Progenitor cell of endocrine pancreas (in vitro differentiated cells): ENCODE results near the gene SYNE3. TPM values are rescaled to one million over a fixed set of nuclear protein-coding genes. Genes with fewer than 3 reads are reported as not detected.

Experiments used
- DNase-seq: peaks from one replicate; pipeline ENCODE4 v3.0.0; 2021; ENCODE audit warnings: low spot score; ENCODE audit not compliant: unreplicated experiment
- H3K27ac Mint-ChIP-seq: 2 replicates; pipeline ENCODE4 v1.8.0; 2021; ENCODE audit warnings: mild to moderate bottlenecking, moderate library complexity, mixed read lengths
- H3K27me3 Mint-ChIP-seq: 2 replicates; pipeline ENCODE4 v1.8.0; 2021; ENCODE audit warnings: mixed read lengths
- H3K36me3 Mint-ChIP-seq: 2 replicates; pipeline ENCODE4 v1.8.0; 2022; ENCODE audit warnings: mixed read lengths; ENCODE audit not compliant: insufficient read depth
- H3K4me1 Mint-ChIP-seq: 2 replicates; pipeline ENCODE4 v1.8.0; 2021; ENCODE audit warnings: low read depth, mixed read lengths
- H3K4me3 Mint-ChIP-seq: 2 replicates; pipeline ENCODE4 v1.8.0; 2021; ENCODE audit warnings: low read depth, mild to moderate bottlenecking, moderate library complexity, mixed read lengths
- H3K9me3 Mint-ChIP-seq: 2 replicates; pipeline ENCODE4 v1.8.0; 2021; ENCODE audit warnings: low read depth, mixed read lengths
- total RNA-seq: library from RNA; stranded (reverse); gene quantifications from 2 replicates; pipeline ENCODE4 v1.2.1, GENCODE V29; 2021
- TF ChIP-seq, protein P1 (sequence below): fragments of 200-600 bp; sonication (generic); IDR thresholded peaks from one replicate; pipeline ENCODE4 v1.5.0; 2021; ENCODE audit warnings: antibody characterized with exemption, mild to moderate bottlenecking; ENCODE audit not compliant: unreplicated experiment

The SYNE3 gene
- total RNA-seq, 1 donor from 2014 or later, result 0.31 TPM

DNA sequence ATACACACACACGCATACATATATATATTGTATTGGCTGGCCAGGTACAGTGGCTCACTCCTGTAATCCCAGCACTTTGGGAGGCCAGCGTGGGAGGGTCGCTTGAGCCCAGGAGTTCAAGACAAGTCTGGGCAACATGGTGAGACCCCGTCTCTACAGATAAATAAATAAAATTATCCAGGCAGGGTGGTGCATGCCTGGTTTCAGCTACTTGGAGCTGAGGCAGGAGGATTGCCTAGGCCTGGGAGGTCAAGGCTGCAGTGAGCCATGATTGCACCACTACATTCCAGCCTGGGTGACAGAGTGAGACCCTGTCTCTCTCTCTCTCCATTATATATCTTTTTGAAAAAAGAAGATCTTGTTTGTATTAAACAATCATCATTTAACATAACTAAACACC lies 4.6 kb upstream of the SYNE3 start:
- Mint-ChIP-seq H3K36me3 (no peaks in the 10 kb centered on the region), H3K4me1 (peaks cover 22% of the 10 kb centered on the region), H3K9me3 (no peaks in the 10 kb centered on the region), H3K27ac (no peak overlapping the region), H3K4me3 (no peak overlapping the region), H3K27me3 (peaks cover 33% of the 10 kb centered on the region)
- no peak for DNase-seq
- TF ChIP-seq, protein P1, sequence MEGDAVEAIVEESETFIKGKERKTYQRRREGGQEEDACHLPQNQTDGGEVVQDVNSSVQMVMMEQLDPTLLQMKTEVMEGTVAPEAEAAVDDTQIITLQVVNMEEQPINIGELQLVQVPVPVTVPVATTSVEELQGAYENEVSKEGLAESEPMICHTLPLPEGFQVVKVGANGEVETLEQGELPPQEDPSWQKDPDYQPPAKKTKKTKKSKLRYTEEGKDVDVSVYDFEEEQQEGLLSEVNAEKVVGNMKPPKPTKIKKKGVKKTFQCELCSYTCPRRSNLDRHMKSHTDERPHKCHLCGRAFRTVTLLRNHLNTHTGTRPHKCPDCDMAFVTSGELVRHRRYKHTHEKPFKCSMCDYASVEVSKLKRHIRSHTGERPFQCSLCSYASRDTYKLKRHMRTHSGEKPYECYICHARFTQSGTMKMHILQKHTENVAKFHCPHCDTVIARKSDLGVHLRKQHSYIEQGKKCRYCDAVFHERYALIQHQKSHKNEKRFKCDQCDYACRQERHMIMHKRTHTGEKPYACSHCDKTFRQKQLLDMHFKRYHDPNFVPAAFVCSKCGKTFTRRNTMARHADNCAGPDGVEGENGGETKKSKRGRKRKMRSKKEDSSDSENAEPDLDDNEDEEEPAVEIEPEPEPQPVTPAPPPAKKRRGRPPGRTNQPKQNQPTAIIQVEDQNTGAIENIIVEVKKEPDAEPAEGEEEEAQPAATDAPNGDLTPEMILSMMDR, result no peak

DNA sequence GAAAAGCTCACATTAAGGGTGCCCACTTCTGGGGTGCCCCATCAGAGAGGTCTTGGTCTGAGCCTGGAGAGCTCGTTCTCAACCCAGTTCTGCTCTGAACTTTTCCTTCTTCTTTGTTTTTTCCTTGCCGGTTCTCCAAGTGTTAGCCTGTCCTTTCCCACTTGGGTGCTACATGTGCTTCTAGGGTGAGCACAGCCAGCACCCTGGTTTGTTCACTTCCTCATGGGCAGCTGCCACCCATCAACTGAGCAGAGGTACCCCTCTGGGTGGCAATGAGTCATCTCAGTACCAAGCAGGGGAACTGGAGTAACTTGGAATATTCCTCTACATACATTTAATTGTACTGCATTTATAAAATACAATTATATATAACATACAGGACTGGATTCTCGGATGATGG lies 3.9 kb upstream of the SYNE3 start:
- peaks cover 20% of the 10 kb centered on the region for H3K4me1 Mint-ChIP-seq
- TF ChIP-seq, protein P1, result no peak
- no peaks in the 10 kb centered on the region for H3K9me3 Mint-ChIP-seq
- no peak overlapping the region for H3K4me3 Mint-ChIP-seq
- peaks cover 37% of the 10 kb centered on the region for H3K27me3 Mint-ChIP-seq
- no peak for DNase-seq
- H3K36me3 Mint-ChIP-seq, result no peaks in the 10 kb centered on the region
- no peak overlapping the region for H3K27ac Mint-ChIP-seq

DNA sequence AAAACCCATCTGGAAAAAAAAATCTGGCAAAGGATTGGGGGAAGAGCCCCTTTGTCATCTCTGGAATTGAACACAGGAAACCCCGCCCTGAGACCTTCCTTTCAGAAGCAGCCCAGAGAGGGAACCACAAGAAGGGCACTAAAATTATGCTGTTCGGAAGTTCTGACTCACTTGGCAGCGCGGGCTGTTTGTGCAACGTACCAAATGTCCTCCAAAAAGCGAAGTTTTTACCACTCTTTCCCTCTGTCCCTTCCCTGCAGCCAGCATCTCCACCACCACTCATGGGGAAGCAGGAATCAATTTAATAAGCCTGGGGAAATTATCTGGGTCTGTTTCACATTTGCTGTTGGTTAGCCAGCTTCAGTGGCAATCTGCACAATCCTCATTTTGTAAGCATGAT lies 3.2 kb upstream of the SYNE3 start:
- H3K27me3 Mint-ChIP-seq, result peaks cover 43% of the 10 kb centered on the region
- peaks cover 18% of the 10 kb centered on the region for H3K4me1 Mint-ChIP-seq
- H3K27ac Mint-ChIP-seq, result no peak overlapping the region
- TF ChIP-seq, protein P1, result no peak
- no peaks in the 10 kb centered on the region for H3K36me3 Mint-ChIP-seq
- no peaks in the 10 kb centered on the region for H3K9me3 Mint-ChIP-seq
- DNase-seq, result no peak
- no peak overlapping the region for H3K4me3 Mint-ChIP-seq

DNA sequence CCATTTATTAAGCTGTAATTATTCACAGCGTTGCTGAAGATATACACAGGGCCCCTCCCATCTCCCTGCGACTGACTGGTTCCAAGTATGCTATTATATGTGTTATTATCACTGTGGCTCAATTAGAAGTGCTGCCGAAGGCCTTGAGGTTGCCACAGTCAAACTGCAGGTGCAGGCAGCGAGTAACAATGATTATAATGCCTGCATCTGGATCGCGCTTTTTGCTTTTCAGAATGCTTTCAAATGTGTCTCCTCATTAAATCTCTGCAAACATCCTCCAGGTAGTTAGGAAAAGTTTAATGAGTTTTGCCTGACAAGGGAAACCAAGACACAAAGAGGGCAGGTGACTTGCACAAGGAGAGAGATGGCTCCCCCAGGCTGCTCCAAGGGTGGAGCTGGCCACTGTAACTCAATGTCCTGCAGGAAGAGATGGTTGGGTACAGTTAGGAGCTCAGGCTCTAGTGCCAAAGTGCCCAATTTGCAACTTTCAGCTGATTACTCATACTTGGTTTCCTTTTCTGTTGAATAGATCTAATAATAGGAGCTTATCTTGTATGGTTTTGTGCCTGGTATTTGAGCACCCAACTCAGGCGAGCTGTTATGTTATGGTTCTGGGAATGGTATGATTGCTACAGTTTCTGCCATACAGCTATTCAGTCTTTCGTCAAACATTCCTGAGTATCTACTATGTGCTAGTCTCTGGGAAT lies 1.7 kb upstream of the SYNE3 start:
- no peaks in the 10 kb centered on the region for H3K9me3 Mint-ChIP-seq
- no peak overlapping the region for H3K27ac Mint-ChIP-seq
- peaks cover 46% of the 10 kb centered on the region for H3K27me3 Mint-ChIP-seq
- peak overlapping the region; percentile 51 for H3K4me3 Mint-ChIP-seq
- no peak for DNase-seq
- H3K36me3 Mint-ChIP-seq, result no peaks in the 10 kb centered on the region
- TF ChIP-seq, protein P1, result no peak
- H3K4me1 Mint-ChIP-seq, result peaks cover 6% of the 10 kb centered on the region

DNA sequence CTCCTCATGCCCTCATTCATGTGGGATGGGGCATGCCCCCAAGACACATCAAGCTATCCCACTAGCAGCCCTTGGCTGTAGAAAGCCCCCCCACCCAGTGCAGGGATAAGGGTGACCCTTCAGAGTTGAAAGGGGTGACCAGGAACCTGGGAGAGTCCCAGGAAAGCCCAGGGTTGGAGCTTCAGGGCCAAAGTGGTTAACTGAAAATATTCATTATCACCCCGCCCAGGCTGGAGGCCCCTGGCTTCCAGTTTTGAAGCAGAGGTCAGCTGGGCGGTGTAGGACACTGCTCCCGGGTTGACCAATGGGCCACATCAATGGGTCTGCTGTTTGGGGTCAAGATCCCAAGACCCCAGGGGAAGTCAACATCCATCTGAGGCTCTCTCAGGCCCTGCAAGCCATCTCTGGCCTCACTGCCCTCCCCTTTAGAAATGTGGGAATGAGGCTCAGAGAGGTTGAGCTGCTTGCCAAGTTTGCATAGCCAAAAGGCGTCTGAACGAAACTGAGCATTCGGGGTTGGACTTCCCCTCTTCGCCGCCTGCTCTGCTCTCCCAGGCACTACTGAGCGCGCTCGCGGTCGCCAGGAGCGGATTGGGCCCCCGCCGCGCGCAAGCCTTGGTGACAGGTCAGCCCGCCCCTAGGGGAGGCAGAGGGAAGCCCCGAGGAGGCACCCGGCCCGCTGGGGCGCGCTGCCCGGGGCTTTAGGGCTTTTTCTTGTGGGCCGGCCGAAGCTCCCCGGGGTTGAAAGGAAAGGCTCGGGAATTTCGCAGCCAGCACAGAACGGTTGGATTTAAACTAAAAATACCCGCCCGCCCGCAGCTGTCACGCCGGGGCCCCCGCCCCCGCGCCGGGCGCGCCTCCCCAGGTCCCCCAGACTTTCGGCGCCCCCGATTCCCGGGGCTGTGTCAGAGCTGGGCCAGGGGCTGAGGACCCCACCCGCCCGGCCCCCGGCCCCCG lies 576 bp downstream of the SYNE3 start:
- peaks cover 6% of the 10 kb centered on the region for H3K4me1 Mint-ChIP-seq
- H3K27me3 Mint-ChIP-seq, result peaks cover 58% of the 10 kb centered on the region
- TF ChIP-seq, protein P1, result peak; percentile 57
- H3K27ac Mint-ChIP-seq, result no peak overlapping the region
- H3K36me3 Mint-ChIP-seq, result no peaks in the 10 kb centered on the region
- peak overlapping the region; percentile 48 for H3K4me3 Mint-ChIP-seq
- no peaks in the 10 kb centered on the region for H3K9me3 Mint-ChIP-seq
- peak; percentile 55 for DNase-seq
